K562 (cell line): ENCODE measurements around the gene SMG1. TPM values are rescaled to one million over a fixed set of nuclear protein-coding genes. Genes with fewer than 3 reads are reported as not detected.
A peak's percentile ranks its signal among the peaks of the same experiment; 100 is the strongest.

ENCODE experiments used
- CBX5 ChIP-seq: IDR thresholded peaks from 2 replicates; pipeline ENCODE4 v1.6.1; 2014; ENCODE audit warnings: low read depth, borderline replicate concordance
- GABPB2 ChIP-seq: fragments of 250-450 bp; sonication (Bioruptor Pico); conservative IDR thresholded peaks from 2 replicates; pipeline ENCODE4 v1.5.1; 2021; ENCODE audit warnings: mild to moderate bottlenecking
- HMG20B ChIP-seq: fragments of 250-450 bp; sonication (Bioruptor Pico); IDR thresholded peaks from 2 replicates; pipeline ENCODE4 v1.5.0; 2021; ENCODE audit warnings: mild to moderate bottlenecking
- ILF3 ChIP-seq: fragments of 450-650 bp; IDR thresholded peaks from 2 replicates; pipeline ENCODE4 v1.6.1; 2018; ENCODE audit warnings: antibody characterized with exemption, mild to moderate bottlenecking, moderate library complexity, borderline replicate concordance
- RAD51 ChIP-seq: fragments of 450-650 bp; IDR thresholded peaks from 2 replicates; pipeline ENCODE4 v1.7.1; 2016; ENCODE audit warnings: low read depth, mild to moderate bottlenecking, borderline replicate concordance
- SP2 ChIP-seq: IDR thresholded peaks from 2 replicates; pipeline ENCODE4 v1.6.1; 2011; ENCODE audit warnings: mild to moderate bottlenecking, low read depth, low read length, moderate library complexity; ENCODE audit not compliant: poor library complexity, severe bottlenecking; ENCODE audit errors: extremely low read depth
- TAF15 ChIP-seq: fragments of 200-400 bp; formaldehyde crosslinking; IDR thresholded peaks from 2 replicates; pipeline ENCODE4 v1.6.1; 2017; ENCODE audit warnings: mild to moderate bottlenecking, low read depth, low read length, moderate library complexity
- THRA ChIP-seq: fragments of 450-650 bp; IDR thresholded peaks from 2 replicates; pipeline ENCODE4 v1.6.1; 2017; ENCODE audit warnings: mild to moderate bottlenecking, moderate library complexity
- TRIM28 ChIP-seq: fragments of 450-650 bp; IDR thresholded peaks from 2 replicates; pipeline ENCODE4 v1.6.1; 2017
- TSHZ1 ChIP-seq: fragments of 250-450 bp; sonication (Bioruptor Pico); IDR thresholded peaks from 2 replicates; pipeline ENCODE4 v1.4.0; 2020; ENCODE audit warnings: mild to moderate bottlenecking, moderate library complexity
- ZBTB43 ChIP-seq: sonication (generic); formaldehyde crosslinking; IDR thresholded peaks from 2 replicates; pipeline ENCODE4 v1.8.0; 2023; ENCODE audit warnings: mild to moderate bottlenecking, missing genetic modification reagents
- ZBTB5 ChIP-seq: fragments of 450-650 bp; IDR thresholded peaks from 2 replicates; pipeline ENCODE4 v1.6.1; 2017; ENCODE audit warnings: antibody characterized with exemption
- ZBTB9 ChIP-seq: fragments of 450-650 bp; formaldehyde crosslinking; IDR thresholded peaks from 2 replicates; pipeline ENCODE4 v1.4.0; 2020; ENCODE audit warnings: mild to moderate bottlenecking, moderate library complexity
- ZC3H4 ChIP-seq: sonication (generic); formaldehyde crosslinking; IDR thresholded peaks from 2 replicates; pipeline ENCODE4 v1.9.0; 2021; ENCODE audit warnings: missing genetic modification reagents, borderline replicate concordance
- ZKSCAN3 ChIP-seq: fragments of 250-450 bp; sonication (Bioruptor Pico); IDR thresholded peaks from 2 replicates; pipeline ENCODE4 v1.4.0; 2020
- ZNF384 ChIP-seq: IDR thresholded peaks from 2 replicates; pipeline ENCODE4 v1.6.1; 2012; ENCODE audit warnings: low read depth, low read length, improper control_type of control experiment
- ZNF431 ChIP-seq: sonication (generic); formaldehyde crosslinking; IDR thresholded peaks from 2 replicates; pipeline ENCODE4 v1.8.0; 2022; ENCODE audit warnings: mild to moderate bottlenecking, missing genetic modification reagents
- ZNF77 ChIP-seq: fragments of 250-450 bp; sonication (Bioruptor Pico); IDR thresholded peaks from 2 replicates; pipeline ENCODE4 v1.5.0; 2020
- ZNF785 ChIP-seq: fragments of 250-450 bp; sonication (Bioruptor Pico); IDR thresholded peaks from 2 replicates; pipeline ENCODE4 v1.4.0; 2020; ENCODE audit warnings: mild to moderate bottlenecking
- polyA plus RNA-seq, 8 experiments: library from polyadenylated mRNA; depleted of rRNA in 4 of 8; stranded (reverse) in 5 of 8; unstranded in 3 of 8; fragments of >200 nt; fragmentation: Nextera tagmentation in 2 of 8; fragmentation: Illumina TruSeq in 1 of 8; extraction: Ambion mirVana in 2 of 8; extraction: Trizol in 1 of 8; gene quantifications; 2 replicates each; pipeline versions ENCODE4 v1.2.1 to v1.2.3, GENCODE V29; 2011 to 2014; ENCODE audit warnings: inconsistent platforms in 1 of 8, missing spikeins in 1 of 8
- total RNA-seq, 7 experiments: library from RNA; depleted of rRNA in 6 of 7; stranded (reverse); fragments of >200 nt in 6 of 7; fragmentation: Illumina TruSeq in 2 of 7; extraction: Trizol in 2 of 7; gene quantifications; 2 replicates each; pipeline versions ENCODE4 v1.2.1 to v1.2.3, GENCODE V29; 2011 to 2021; ENCODE audit warnings: low replicate concordance in 1 of 7

The SMG1 gene
- total and polyA plus RNA-seq, 9 of the 15 experiments (the other 6 are each of a cell fraction or from before 2014, with no cell fraction given): 3.4 to 54.8 (median 32.0) TPM

GRCh38 chr16:18801145-18801972 is 124.8 kb downstream of the SMG1 start, which contains the start of gene ARL6IP1 (continued):
- TF ChIP-seq ZBTB5 (no peak), HMG20B (CRISPR knock-in tag) (no peak; the same call in 1 of the 2 replicates), ZC3H4 (peak; percentile 87; the same call in 1 of the 2 replicates), ZNF431 (CRISPR knock-in tag) (0 out of 2 replicates have a peak, but pooled peaks have one; percentile 54), ZKSCAN3 (CRISPR knock-in tag) (no peak), ZNF77 (CRISPR knock-in tag) (no peak), THRA (no peak), ZNF384 (no peak; the same call in 1 of the 2 replicates), CBX5 (peak; percentile 76; the same call in 1 of the 2 replicates), GABPB2 (no peak), ZNF785 (CRISPR knock-in tag) (no peak), SP2 (no peak), TSHZ1 (no peak), ZBTB9 (CRISPR knock-in tag) (peak; percentile 13; the same call in 1 of the 2 replicates), ZBTB43 (CRISPR knock-in tag) (peak; percentile 77), ILF3 (peak; percentile 83; the same call in 1 of the 2 replicates), TRIM28 (no peak), TAF15 (no peak), RAD51 (no peak)
